ENCODE measurements around the gene KRTCAP3.

Gene KRTCAP3

GRCh38 chr2:27492557-27492956, 50.4 kb downstream of the KRTCAP3 start:
- H3K4me3 ChIP-seq (replicated peaks in 1 of 2; ENCODE audit: low read depth in 2 of 2, low read length in 2 of 2) = no peak overlapping the region
- DNase-seq (ENCODE audit: low read depth in 2 of 2) = no peak
- no peak for TF ChIP-seq CTCF (IDR thresholded peaks at IDR 0.05; ENCODE audit: low read depth, low read length)

- TF ChIP-seq CTCF (IDR thresholded peaks at IDR 0.05; ENCODE audit: low read depth, low read length) = no peak
- no peak for DNase-seq (ENCODE audit: low read depth in 2 of 2)
- H3K4me3 ChIP-seq (replicated peaks in 1 of 2; ENCODE audit: low read depth in 2 of 2, low read length in 2 of 2) = peak overlapping the region in 1 of 2 donors; percentile 68
Measured at GRCh38 chr2:27493948-27494283, 51.7 kb downstream of the KRTCAP3 start.
